Transverse colon (tissue), 4 donors: ENCODE data around the gene HYAL3.

Experiments used
- CTCF ChIP-seq, 5 experiments: fragments of 200-600 bp in 3 of 5; fragments of 450-650 bp in 2 of 5; sonication (generic) in 3 of 5; IDR thresholded peaks; 1 replicate in 2 of 5; 2 replicates in 3 of 5; pipeline ENCODE4 v1.5.1; 2016 to 2017; ENCODE audit warnings: antibody characterized with exemption in 5 of 5, inconsistent platforms in 3 of 5, mild to moderate bottlenecking in 2 of 5, moderate library complexity in 1 of 5
- EP300 ChIP-seq: sonication (generic); formaldehyde crosslinking; IDR thresholded peaks from one replicate; pipeline ENCODE4 v1.6.1; 2017; ENCODE audit warnings: antibody characterized with exemption, low read depth
- POLR2A ChIP-seq: fragments of 450-650 bp; IDR thresholded peaks from one replicate; pipeline ENCODE4 v1.6.1; 2016; ENCODE audit warnings: antibody characterized with exemption, mild to moderate bottlenecking, moderate library complexity
- POLR2AphosphoS5 ChIP-seq, 3 donors: sonication (generic); formaldehyde crosslinking; IDR thresholded peaks; one replicate each; pipeline ENCODE4 v1.6.1; 2016; ENCODE audit warnings: antibody characterized with exemption in 3 of 3

- TF ChIP-seq EP300 (no peak), CTCF (IDR thresholded peaks at IDR 0.05) (no peak), POLR2A (no peak), POLR2AphosphoS5 (IDR thresholded peaks at IDR 0.05) (no peak)
These were observed 5.4 kb upstream of the HYAL3 start for GRCh38 chr3:50304601-50305000.
